Measurements from ENCODE around the gene AKR1C1. TPM values are rescaled to one million over a fixed set of nuclear protein-coding genes. Genes with fewer than 3 reads are reported as not detected.

Gene AKR1C1
- total RNA-seq (2022; extraction: Qiagen RNA extraction; ENCODE audit: low read depth), result 507 to 659 TPM (median 621 TPM) in 5 replicates

GRCh38 chr10:4962876-4963814 lies at the start of gene AKR1C1:
Gene AKR1C1 (plus strand): TSS chr10:4963415. CDS start chr10:4963445, 30 bp downstream.

GRCh38 chr10:5003127-5004029 lies 40.2 kb downstream of the AKR1C1 start, which contains the start of gene AKR1C2:
Gene AKR1C2 (minus strand): TSS chr10:5003857. CDS start chr10:5003835, 22 bp downstream.

Other genes with a start within 250 kb of the AKR1C1 start
- 5.9 to 7.5 TPM (median 6.3 TPM) in 5 replicates for gene AKR1E2, start 137.2 kb upstream of the AKR1C1 start, total RNA-seq (2022; extraction: Qiagen RNA extraction; ENCODE audit: low read depth)
- 3,122 to 3,719 TPM (median 3,473 TPM) in 5 replicates for gene AKR1C2, start 40.4 kb downstream of the AKR1C1 start, total RNA-seq (2022; extraction: Qiagen RNA extraction; ENCODE audit: low read depth)
- gene AKR1C3, start 131.0 kb downstream of the AKR1C1 start, total RNA-seq (2022; extraction: Qiagen RNA extraction; ENCODE audit: low read depth), result 1,182 to 1,414 TPM (median 1,279 TPM) in 5 replicates
- gene AKR1C8, start 221.7 kb downstream of the AKR1C1 start, total RNA-seq (2022; extraction: Qiagen RNA extraction; ENCODE audit: low read depth), result 0.21 TPM in 1 of 5 replicates, not detected in the others
- gene AKR1C4, start 233.4 kb downstream of the AKR1C1 start, total RNA-seq (2022; extraction: Qiagen RNA extraction; ENCODE audit: low read depth), result 0.10 to 0.41 TPM (median 0.30 TPM) in 5 replicates